T-helper 1 cell treated with Interleukin-12 subunit alpha and Interleukin-12 subunit beta and Interleukin-4 antibody, amounts not matched to agents 30 ng/mL and 1 ng/mL, for 36 hours (primary cell): Measurements from ENCODE around the gene CRX. TPM values are rescaled to one million over a fixed set of nuclear protein-coding genes. Genes with fewer than 3 reads are reported as not detected.
"Not testable (repeated sequence)": the region's sequence is repeated elsewhere in the genome, so short reads cannot be mapped to it uniquely, and the experiment has no call there.

Experiments used
- intact Hi-C: fragments of 100-400 bp; cut with micrococcal nuclease; formaldehyde crosslinking; loops from one replicate; pipeline ENCODE4 v1.15.1; 2024
- total RNA-seq: library from RNA; stranded (reverse); gene quantifications from 2 replicates; pipeline ENCODE4 v1.2.3, GENCODE V29; 2022

Gene CRX
- total RNA-seq, 1 donor from 2014 or later = not detected

DNA sequence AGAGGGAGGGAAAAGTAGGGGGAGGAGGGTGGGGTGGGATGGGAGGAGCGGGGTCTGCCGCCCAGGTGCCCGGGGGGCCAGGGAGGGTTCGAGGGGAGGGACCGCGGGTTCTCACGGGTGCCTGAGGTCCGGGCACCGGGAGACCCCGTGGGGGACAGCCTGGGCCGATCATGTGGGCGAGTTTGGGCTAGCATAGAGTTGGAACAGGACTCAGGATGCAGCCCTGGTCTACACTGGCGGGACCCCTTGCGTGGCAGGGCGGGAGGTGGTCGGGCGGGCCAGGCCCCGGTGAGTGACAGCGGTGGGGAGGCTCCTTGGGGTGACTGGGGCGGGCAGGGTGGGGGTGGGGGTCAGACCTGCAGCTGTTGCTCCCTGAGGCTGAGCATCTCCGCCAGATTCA lies 18.6 kb upstream of the CRX start:
- intact Hi-C loops = not testable (repeated sequence)

GRCh38 chr19:47803671-47804070 lies 18.1 kb upstream of the CRX start:
- intact Hi-C loops = not testable (repeated sequence)

DNA sequence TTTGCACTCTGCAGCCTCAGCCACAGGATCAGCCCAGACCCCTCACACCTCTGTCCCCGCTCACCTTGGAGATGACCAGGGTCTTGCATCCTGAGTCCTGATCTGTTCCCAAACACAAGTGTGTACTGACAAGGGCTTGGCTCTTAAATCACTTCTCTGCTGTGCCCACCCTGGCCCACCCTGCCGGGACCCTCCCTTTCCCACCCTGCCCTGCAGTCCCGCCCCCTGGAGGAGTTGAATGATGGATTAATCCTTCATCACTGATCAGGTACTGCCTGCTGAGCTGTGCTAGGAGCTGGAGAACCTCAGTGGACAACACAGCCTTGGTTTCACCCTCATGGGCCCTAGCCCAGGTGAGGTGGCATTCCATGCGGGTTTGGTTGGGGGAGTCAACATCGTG lies 17.3 kb upstream of the CRX start, which contains the start of gene TPRX1:
Gene TPRX1 (minus strand): TSS at position 101 of the 400 bp plus-strand sequence. CDS start 12 bp downstream, at position 89.
- intact Hi-C loops = not testable (repeated sequence)

DNA sequence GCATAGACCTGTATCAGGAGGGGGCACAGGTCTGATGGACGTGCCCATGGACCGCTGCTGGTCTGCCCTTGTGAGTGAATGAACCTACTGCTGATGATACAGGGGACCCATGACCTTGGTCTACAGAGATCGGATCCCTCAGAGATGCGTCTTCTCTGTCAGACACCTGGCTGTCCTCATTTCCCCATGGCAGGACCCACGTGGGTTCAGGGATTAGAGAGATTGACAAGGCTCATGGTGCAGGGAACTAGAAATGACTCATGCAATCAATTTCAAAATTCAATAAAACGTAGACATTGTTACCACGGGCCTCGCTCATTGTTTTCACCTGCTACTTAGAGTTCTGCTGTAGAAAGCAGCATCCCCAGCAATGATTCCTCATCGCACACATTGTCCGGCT lies 16.4 kb upstream of the CRX start:
- intact Hi-C loops = no loop called here

GRCh38 chr19:47806435-47806834 lies 15.3 kb upstream of the CRX start:
- intact Hi-C loops = no loop called here

GRCh38 chr19:47813304-47813994 lies 8.3 kb upstream of the CRX start:
- intact Hi-C loops = loop anchor here (1.0 kb wide), 1 partner anchor 50 kb away; no protein-coding TSS in a partner anchor

GRCh38 chr19:47813995-47814328 lies 7.8 kb upstream of the CRX start:
- intact Hi-C loops = loop anchor here (1.0 kb wide), 1 partner anchor 49 kb away; no protein-coding TSS in a partner anchor

GRCh38 chr19:47816270-47816669 lies 5.5 kb upstream of the CRX start:
- intact Hi-C loops = not testable (repeated sequence)

DNA sequence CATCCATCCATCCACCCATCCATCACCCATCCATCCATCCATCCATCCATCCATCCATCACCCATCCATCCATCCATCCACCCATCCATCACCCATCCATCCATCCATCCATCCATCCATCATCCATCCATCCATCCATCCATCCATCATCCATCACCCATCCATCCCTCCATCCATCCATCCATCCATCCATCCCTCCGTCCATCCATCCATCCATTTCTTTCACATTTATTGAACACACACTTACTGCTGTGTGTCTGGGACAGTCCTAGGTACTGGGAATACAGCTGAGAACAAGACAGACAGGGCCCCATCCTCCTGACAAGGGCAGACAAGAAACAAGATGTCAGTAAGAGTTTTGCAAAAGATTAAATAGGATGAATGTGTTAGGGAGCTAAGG lies 3.5 kb upstream of the CRX start:
- intact Hi-C loops = not testable (repeated sequence)

DNA sequence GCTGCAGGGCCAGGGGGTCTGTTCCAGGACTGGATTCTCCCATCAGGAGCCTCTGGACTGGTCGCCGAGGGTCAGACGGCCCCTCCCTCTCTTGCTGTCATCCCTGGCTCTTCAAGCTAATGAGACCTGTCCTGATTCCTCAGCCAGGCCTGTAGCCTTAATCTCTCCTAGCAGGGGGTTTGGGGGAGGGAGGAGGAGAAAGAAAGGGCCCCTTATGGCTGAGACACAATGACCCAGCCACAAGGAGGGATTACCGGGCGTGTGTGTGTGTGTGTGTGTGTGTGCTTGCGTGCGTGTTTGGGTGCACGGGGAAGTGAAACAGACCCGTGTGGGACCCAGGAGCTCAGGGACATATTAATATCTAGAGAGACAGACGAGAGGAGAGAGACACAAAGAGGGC lies 1.9 kb upstream of the CRX start:
- intact Hi-C loops = no loop called here

GRCh38 chr19:47820410-47820809 lies 1.3 kb upstream of the CRX start:
- intact Hi-C loops = no loop called here

GRCh38 chr19:47824396-47824795 lies 2.7 kb downstream of the CRX start:
- intact Hi-C loops = no loop called here

GRCh38 chr19:47826800-47827199 lies 5.1 kb downstream of the CRX start:
- intact Hi-C loops = no loop called here

DNA sequence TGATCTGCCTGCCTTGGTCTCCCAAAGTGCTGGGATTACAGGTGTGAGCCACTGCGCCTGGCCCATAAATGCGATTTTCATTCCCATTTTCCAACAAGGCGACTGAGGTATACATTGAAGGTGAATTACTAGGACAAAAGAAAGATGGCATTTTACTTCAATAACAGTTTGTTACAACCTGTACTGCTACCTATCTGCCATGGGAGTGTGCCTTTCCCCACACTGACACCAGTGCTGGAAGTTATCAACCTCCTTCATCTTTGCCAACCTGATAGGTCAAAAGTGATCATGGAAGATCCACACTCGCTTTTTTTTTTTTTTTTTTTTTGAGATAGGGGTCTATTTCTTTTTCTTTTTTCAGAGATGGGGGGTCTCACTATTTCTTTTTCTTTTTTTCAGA lies 11.0 kb downstream of the CRX start:
- intact Hi-C loops = no loop called here

DNA sequence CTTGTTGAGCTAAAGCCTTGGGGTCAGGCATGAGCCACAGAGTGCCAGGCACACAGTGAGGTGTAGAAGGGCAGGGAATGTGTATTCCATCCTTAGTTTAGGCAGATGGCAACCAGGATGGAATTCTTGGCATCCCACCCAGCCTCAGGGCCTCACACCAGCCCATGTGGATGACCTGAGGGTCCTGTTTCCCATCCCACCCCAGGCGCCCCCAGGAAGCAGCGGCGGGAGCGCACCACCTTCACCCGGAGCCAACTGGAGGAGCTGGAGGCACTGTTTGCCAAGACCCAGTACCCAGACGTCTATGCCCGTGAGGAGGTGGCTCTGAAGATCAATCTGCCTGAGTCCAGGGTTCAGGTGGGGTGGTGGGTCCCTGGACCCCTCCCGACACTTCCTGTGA lies 14.3 kb downstream of the CRX start:
- intact Hi-C loops = no loop called here

DNA sequence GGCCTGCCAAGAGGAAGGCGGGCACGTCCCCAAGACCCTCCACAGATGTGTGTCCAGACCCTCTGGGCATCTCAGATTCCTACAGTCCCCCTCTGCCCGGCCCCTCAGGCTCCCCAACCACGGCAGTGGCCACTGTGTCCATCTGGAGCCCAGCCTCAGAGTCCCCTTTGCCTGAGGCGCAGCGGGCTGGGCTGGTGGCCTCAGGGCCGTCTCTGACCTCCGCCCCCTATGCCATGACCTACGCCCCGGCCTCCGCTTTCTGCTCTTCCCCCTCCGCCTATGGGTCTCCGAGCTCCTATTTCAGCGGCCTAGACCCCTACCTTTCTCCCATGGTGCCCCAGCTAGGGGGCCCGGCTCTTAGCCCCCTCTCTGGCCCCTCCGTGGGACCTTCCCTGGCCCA lies 17.7 kb downstream of the CRX start:
- intact Hi-C loops = no loop called here

GRCh38 chr19:47839913-47840312 lies 18.2 kb downstream of the CRX start:
- intact Hi-C loops = no loop called here

DNA sequence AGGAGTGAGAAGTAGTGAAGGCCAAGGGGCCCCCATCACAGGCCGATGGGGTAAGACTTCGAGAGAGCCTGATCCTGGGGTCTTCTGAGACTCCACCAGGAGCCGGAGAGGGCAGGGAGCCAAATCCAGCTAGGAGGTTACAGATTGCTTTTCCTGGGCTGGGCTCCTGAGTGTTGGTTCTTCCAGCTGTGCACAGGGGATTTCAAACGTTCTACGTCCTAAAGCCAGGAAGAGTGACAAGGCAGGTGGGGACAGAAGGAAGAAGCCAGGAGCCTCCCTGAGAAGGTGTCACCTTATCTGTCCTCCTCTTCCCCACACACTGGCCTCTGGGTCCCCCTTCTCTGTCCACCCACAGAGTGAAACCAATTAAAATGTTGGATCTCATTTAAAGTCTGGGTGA lies 21.2 kb downstream of the CRX start:
- intact Hi-C loops = no loop called here

- intact Hi-C loops = no loop called here
Measured at GRCh38 chr19:47848425-47848822, 26.7 kb downstream of the CRX start.

DNA sequence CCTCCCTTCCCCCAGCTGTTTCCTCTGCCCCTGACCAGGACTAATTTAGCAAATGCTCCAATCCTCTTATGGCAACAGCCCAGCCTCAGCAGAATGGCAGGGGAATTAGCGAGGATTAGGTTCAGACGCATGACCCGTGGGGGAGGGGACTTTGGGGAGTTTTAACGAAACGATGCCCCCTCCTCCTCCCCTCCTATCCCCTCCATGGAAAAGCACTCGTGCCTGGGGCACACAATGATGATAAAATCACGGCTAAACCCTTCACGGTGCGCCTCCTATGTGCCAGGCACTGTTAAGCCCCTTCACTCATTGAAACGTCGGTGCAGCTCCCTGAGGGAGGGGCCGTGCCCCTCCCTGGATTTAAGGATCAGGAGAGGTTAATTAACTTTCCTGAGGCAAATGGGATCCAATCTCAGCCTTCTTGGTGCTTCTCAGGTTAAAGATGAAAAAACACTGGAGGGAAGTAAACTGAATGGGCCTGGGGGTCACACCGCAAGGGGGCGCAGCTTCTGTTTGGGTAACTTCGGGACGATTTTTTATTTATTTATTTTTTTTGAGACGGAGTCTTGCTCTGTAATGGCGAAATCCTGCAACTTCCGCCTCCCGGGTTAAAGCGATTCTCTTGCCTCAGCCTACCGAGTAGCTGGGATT lies 27.2 kb downstream of the CRX start:
- intact Hi-C loops = no loop called here

DNA sequence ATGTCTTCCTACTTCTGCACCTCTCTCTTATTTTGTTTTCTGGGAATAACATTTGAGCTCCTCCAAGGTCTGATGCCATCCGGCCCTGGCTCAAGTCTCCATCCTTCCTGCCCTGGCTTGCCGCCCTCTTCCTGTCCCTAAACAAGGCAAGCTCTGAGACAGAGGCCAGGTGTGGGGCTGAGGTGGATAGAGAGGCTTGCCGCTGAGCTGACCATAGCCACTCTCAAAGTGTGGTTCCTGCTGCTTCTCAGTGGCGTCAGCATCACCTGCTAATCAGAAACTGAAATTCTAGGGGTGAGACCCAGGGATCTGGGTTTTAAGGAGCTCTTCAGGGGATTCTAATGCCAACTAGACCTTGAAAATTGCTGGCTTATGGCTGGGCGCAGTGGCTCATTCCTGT lies 31.3 kb downstream of the CRX start:
- intact Hi-C loops = no loop called here

DNA sequence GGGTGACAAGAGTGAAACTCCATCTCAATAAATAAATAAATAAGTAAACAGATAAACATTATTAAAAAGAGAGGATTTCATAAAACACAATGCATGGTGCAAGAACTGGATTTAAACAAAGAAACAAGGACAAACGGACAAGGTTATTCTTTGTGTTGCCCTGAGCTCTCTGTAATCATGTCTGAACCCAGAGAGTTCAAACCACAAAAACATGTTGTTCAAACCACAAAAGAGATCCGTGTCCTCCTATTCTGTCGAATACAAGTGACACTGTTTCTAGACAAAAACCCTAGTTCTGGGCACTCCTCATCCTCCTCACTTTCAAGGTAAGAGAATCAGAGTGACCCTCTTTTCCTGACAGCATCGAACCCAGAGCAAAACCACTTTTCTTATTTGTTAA lies 32.7 kb downstream of the CRX start:
- intact Hi-C loops = no loop called here

DNA sequence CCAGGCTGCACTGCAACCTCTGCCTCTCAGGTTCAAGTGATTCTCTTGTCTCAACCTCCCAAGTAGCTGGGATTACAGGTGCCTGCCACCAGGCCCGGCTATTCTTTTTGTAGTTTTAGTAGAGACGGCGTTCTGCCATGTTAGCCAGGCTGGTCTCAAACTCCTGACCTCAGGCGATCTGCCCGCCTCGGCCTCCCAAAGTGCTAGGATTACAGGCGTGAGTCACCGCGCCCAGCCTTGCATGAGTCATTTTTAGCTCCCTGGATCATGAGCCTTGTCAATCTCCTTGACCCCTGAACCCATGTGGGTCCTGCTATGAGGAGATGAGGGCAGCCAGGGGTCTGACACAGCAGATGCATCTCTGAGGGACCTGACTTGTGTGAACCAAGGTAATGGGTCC lies 36.5 kb downstream of the CRX start:
- intact Hi-C loops = not testable (repeated sequence)
